MM.1S (cell line): ENCODE results near the gene YWHAG.

Experiments
- EZH2 ChIP-seq: fragments of 300-600 bp; sonication (generic); optimal IDR thresholded peaks from 2 replicates; pipeline ENCODE3; 2017; ENCODE audit warnings: low read depth, mild to moderate bottlenecking, antibody characterized with exemption, low read length, mixed read lengths
- TF ChIP-seq, protein P1 (sequence below): fragments of 300-600 bp; sonication (generic); IDR thresholded peaks from 2 replicates; pipeline ENCODE4 v1.5.1; 2016; ENCODE audit warnings: antibody characterized with exemption, low read length, mixed read lengths

DNA sequence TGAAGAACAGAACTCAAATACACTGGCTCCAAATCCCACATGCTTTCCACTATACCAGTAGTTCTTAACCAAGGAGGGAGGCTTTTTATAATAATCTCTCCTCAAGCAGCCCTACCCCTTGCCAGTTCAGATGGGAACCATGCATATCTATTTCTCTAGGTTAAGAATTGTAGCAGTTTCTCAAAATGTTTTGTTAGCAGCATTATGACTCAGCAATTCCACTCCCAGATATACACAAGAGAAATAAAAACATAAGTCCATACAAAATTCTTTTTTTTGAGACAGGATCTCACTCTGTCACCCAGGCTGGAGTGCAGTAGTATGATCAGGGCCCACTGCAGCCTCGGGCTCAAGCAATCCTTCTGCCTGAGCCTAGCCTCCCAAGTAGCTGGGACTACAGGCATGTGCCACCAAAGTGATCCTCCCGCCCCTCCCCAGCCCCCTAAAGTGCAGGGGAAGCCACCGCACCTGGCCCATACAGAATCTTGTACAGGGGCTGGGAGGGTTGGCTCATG lies 18.1 kb downstream of the YWHAG start:
- TF ChIP-seq, protein P1, sequence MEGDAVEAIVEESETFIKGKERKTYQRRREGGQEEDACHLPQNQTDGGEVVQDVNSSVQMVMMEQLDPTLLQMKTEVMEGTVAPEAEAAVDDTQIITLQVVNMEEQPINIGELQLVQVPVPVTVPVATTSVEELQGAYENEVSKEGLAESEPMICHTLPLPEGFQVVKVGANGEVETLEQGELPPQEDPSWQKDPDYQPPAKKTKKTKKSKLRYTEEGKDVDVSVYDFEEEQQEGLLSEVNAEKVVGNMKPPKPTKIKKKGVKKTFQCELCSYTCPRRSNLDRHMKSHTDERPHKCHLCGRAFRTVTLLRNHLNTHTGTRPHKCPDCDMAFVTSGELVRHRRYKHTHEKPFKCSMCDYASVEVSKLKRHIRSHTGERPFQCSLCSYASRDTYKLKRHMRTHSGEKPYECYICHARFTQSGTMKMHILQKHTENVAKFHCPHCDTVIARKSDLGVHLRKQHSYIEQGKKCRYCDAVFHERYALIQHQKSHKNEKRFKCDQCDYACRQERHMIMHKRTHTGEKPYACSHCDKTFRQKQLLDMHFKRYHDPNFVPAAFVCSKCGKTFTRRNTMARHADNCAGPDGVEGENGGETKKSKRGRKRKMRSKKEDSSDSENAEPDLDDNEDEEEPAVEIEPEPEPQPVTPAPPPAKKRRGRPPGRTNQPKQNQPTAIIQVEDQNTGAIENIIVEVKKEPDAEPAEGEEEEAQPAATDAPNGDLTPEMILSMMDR = no peak
- no peak for TF ChIP-seq EZH2
